Testis (tissue), 3 donors: ENCODE measurements around the gene BRSK2. TPM values are rescaled to one million over a fixed set of nuclear protein-coding genes. Genes with fewer than 3 reads are reported as not detected.

Experiments used
- DNase-seq: peaks from one replicate; pipeline ENCODE4 v3.0.0-alpha.2; 2019
- H3K27ac ChIP-seq, 2 donors: fragments of 200-600 bp; sonication (generic); one replicate each; pipeline ENCODE4 v1.5.1; 2019
- H3K27me3 ChIP-seq: fragments of 200-600 bp; sonication (generic); one replicate; pipeline ENCODE4 v1.5.1; 2019
- H3K36me3 ChIP-seq: fragments of 200-600 bp; sonication (generic); one replicate; pipeline ENCODE4 v1.5.1; 2017; ENCODE audit warnings: low read depth; ENCODE audit errors: missing control alignments
- H3K4me1 ChIP-seq: fragments of 200-600 bp; sonication (generic); one replicate; pipeline ENCODE4 v1.5.1; 2019
- H3K4me3 ChIP-seq, 2 donors: fragments of 200-600 bp; sonication (generic); one replicate each; pipeline ENCODE4 v1.5.1; 2017 to 2019
- H3K9me3 ChIP-seq: fragments of 200-600 bp; sonication (generic); one replicate; pipeline ENCODE4 v1.5.1; 2017
- POLR2A ChIP-seq: fragments of 450-650 bp; IDR thresholded peaks from one replicate; pipeline ENCODE4 v1.6.1; 2017; ENCODE audit warnings: antibody characterized with exemption, mild to moderate bottlenecking, moderate library complexity
- WGBS, 2 donors: methylation state at CpG; one replicate each; pipeline ENCODE4 v1.1.5; 2018; 5-methylcytosine and 5-hydroxymethylcytosine counted together
- intact Hi-C: fragments of 100-400 bp; cut with DNase I; formaldehyde crosslinking; loops from one replicate; pipeline ENCODE4 v1.15.1; 2023; ENCODE audit warnings: low total_unique reads
- polyA plus RNA-seq: library from polyadenylated mRNA; stranded (reverse); fragments of 350-450 nt; fragmentation: Illumina TruSeq; extraction: RNeasy Lipid Tissue Mini Kit (QIAGEN cat#74804); gene quantifications from one replicate; pipeline ENCODE4 v1.2.3, GENCODE V29; 2014; ENCODE audit warnings: low read depth, low replicate concordance; ENCODE audit not compliant: insufficient read depth
- total RNA-seq, 2 donors: library from RNA; depleted of rRNA; stranded (reverse); fragments of >200 nt; gene quantifications; one replicate each; pipeline ENCODE4 v1.2.3, GENCODE V29; 2016
- TF ChIP-seq, protein P1 (sequence below), 3 experiments: fragments of 450-650 bp in 2 of 3; fragments of 200-600 bp in 1 of 3; sonication (generic) in 1 of 3; IDR thresholded peaks; one replicate each; pipeline ENCODE4 v1.5.1; 2016 to 2019; ENCODE audit warnings: antibody characterized with exemption in 3 of 3, mild to moderate bottlenecking in 2 of 3, moderate library complexity in 1 of 3

BRSK2 gene
- total and polyA plus RNA-seq, 3 donors from 2014 or later, result 24.7 to 52.3 (median 49.1) TPM

DNA sequence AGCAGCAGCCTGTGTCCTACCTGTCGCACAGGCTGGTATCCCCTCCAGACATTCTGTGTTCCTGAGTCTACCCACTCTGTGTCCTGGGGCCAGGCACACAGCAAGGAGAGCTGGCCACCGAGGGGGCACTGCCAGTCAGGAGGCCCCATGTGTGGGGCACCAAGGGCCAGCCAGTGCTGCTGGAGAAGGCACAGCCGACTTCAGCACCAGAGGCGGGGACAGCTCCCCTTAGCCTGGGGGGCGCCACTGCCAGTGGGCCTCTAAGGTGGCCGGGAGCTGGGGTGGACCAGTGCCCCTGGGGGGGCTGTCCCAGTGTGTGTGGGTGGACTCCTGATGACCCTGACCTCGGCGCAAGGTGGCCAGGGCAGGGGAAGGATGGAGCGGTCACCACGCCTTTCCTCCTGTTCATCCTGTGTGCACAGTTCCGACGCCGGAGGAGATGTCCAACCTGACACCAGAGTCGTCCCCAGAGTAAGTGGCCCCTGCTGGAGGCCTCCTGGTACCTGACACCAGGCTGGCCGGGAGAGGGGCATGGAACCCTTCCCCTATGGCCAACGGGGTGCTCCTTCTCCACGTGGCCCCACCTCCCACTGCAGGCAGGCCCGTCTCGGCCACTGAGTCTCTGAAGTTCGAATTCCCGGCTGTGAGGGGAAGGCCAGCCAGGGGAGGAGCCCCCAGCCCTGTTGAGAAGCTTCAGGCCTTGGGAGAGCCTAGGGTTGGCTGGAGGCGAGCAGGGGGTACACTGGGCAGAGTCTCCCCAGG lies 61.4 kb downstream of the BRSK2 start:
- no peaks in the 10 kb centered on the region for H3K36me3 ChIP-seq
- WGBS, 2 donors, result 88 to 92% methylated on average over 6 to 22 of the region's 22 CpGs
- DNase-seq, result no peak
- H3K4me3 ChIP-seq, result no peak overlapping the region
- no peaks in the 10 kb centered on the region for H3K9me3 ChIP-seq
- no peak overlapping the region for H3K27ac ChIP-seq
- TF ChIP-seq, protein P1, sequence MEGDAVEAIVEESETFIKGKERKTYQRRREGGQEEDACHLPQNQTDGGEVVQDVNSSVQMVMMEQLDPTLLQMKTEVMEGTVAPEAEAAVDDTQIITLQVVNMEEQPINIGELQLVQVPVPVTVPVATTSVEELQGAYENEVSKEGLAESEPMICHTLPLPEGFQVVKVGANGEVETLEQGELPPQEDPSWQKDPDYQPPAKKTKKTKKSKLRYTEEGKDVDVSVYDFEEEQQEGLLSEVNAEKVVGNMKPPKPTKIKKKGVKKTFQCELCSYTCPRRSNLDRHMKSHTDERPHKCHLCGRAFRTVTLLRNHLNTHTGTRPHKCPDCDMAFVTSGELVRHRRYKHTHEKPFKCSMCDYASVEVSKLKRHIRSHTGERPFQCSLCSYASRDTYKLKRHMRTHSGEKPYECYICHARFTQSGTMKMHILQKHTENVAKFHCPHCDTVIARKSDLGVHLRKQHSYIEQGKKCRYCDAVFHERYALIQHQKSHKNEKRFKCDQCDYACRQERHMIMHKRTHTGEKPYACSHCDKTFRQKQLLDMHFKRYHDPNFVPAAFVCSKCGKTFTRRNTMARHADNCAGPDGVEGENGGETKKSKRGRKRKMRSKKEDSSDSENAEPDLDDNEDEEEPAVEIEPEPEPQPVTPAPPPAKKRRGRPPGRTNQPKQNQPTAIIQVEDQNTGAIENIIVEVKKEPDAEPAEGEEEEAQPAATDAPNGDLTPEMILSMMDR (IDR thresholded peaks at IDR 0.05), result no peak
- TF ChIP-seq POLR2A, result no peak
- H3K27me3 ChIP-seq, result no peaks in the 10 kb centered on the region
- no peaks in the 10 kb centered on the region for H3K4me1 ChIP-seq
- intact Hi-C loops, result no loop called here

DNA sequence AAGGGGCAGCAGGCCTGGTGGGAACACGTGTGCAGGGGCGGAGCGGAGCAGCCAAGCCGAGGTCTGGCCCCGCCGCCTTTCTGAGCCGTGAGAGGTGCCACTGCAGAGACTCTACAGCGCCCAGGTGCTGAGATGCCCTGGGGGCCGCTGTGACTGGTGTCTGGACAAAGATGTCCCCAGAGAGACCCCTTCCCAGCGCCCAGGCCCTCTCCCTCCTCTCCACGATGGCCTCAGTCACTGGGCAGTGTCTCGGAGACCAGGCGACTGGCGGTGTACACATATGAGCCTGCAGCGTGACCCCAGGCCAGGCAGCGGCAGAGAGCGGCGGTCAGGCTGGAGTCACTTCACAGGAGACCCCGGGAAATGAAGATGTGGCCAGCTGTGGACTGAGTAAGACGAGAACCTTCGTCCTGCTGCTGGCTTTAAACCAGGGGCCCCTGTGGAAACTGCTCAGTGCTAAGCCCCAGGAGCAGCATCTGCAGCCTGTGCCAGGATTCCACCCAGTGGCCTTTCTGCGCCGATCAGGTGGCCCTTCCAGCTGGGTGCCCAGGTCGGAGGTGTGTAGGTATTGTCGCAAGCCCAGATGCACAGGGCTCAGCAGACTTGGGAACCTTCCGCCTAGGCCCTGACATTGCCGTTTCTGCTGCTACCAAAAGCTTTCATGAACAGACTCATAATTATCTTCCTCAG lies 62.2 kb downstream of the BRSK2 start:
- no peak for TF ChIP-seq POLR2A
- TF ChIP-seq, protein P1 (IDR thresholded peaks at IDR 0.05), result no peak
- WGBS, 2 donors, result 82 to 96% methylated on average over 12 to 27 of the region's 27 CpGs
- Histone ChIP-seq H3K9me3 (no peaks in the 10 kb centered on the region), H3K4me1 (no peaks in the 10 kb centered on the region), H3K4me3 (no peak overlapping the region), H3K36me3 (no peaks in the 10 kb centered on the region), H3K27me3 (no peaks in the 10 kb centered on the region), H3K27ac (no peak overlapping the region)
- no peak for DNase-seq
- intact Hi-C loops, result no loop called here

DNA sequence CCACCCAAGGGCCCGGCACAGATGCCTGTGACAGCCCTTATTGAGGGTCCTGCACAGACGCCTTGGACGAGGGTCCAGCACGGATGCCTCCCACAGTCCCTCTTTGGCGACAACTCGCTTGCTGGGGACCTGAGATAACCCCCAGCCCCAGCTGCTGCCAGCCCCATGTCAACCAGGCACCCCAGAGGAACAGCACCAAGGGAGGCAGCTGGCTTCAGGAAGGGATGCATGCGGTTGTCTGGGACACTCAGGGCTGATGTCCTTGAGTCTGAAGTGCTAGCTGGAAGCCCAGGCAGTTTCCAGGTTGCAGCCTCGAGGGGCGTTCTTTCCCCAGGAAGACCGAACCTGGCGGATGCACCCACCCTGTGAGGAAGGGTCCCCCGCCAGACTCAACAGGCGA lies 63.0 kb downstream of the BRSK2 start:
- Histone ChIP-seq H3K4me3 (no peak overlapping the region), H3K9me3 (no peaks in the 10 kb centered on the region), H3K27me3 (no peaks in the 10 kb centered on the region), H3K36me3 (no peaks in the 10 kb centered on the region), H3K4me1 (no peaks in the 10 kb centered on the region), H3K27ac (no peak overlapping the region)
- TF ChIP-seq, protein P1 (IDR thresholded peaks at IDR 0.05), result no peak
- no peak for TF ChIP-seq POLR2A
- WGBS, 2 donors, result 63 to 66% methylated on average over 2 to 13 of the region's 13 CpGs
- intact Hi-C loops, result no loop called here
- DNase-seq, result no peak

DNA sequence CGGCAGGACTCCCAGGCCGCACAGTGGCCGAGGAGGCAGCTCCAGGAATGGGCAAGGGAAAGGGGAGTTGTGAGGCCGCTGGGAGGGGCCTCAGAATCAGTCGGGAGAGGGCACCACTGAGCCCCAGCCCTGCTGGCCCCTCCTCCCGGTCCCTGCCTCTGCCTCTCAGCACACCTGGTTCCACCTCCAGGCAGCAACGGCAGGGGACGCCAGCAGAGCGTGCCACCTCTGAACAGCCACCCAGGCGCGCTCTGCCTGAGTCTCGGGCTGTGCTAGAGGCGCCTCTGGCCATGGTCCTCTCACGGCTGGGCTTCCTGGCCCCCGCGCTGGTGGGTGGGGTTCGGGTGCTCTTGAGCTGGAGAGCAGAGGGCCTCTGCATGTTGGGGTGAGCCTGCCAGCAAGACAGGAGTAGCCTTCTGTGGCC lies 63.9 kb downstream of the BRSK2 start:
- intact Hi-C loops, result no loop called here
- Histone ChIP-seq H3K4me1 (no peaks in the 10 kb centered on the region), H3K27me3 (no peaks in the 10 kb centered on the region), H3K9me3 (no peaks in the 10 kb centered on the region), H3K27ac (no peak overlapping the region), H3K36me3 (no peaks in the 10 kb centered on the region), H3K4me3 (no peak overlapping the region)
- DNase-seq, result no peak
- WGBS, 2 donors, result 55 to 71% methylated on average over 5 to 17 of the region's 17 CpGs
- TF ChIP-seq, protein P1 (IDR thresholded peaks at IDR 0.05), result no peak
- no peak for TF ChIP-seq POLR2A
